Choroid plexus epithelial cell (primary cell): ENCODE measurements around the gene LYST.
A peak's percentile ranks its signal among the peaks of the same experiment; 100 is the strongest.

Experiments used
- DNase-seq: peaks from one replicate; pipeline ENCODE4 v3.0.0-alpha.2; 2010; ENCODE audit warnings: low read depth
- H3K4me3 ChIP-seq: 2 replicates; pipeline ENCODE4 v1.5.1; 2011; ENCODE audit warnings: low read depth, mild to moderate bottlenecking, control low read depth, low read length, moderate library complexity
- CTCF ChIP-seq: conservative IDR thresholded peaks from 2 replicates; pipeline ENCODE4 v1.5.1; 2011; ENCODE audit warnings: low read depth, mild to moderate bottlenecking, control low read depth, inconsistent platforms, low read length, moderate library complexity

The LYST gene

GRCh38 chr1:235865565-235866204 lies 1.0 kb downstream of the LYST start:
- peak overlapping the region; percentile 79 for H3K4me3 ChIP-seq
- no peak for DNase-seq
- TF ChIP-seq CTCF = no peak

- no peak for TF ChIP-seq CTCF
- H3K4me3 ChIP-seq = peak overlapping the region; percentile 12
- peak; percentile 14 for DNase-seq
Measured at GRCh38 chr1:235864931-235865525, 1.7 kb downstream of the LYST start.

- DNase-seq = no peak
- no peak for TF ChIP-seq CTCF
- no peak overlapping the region for H3K4me3 ChIP-seq
Measured at GRCh38 chr1:235864469-235864868, 2.2 kb downstream of the LYST start.

GRCh38 chr1:235863699-235864093 lies 3.0 kb downstream of the LYST start:
- no peak for DNase-seq

GRCh38 chr1:235861857-235862256 lies 4.8 kb downstream of the LYST start:
- no peak for TF ChIP-seq CTCF
- no peak for DNase-seq
- no peak overlapping the region for H3K4me3 ChIP-seq

More at GRCh38 chr1:235863699-235864093, 3.0 kb downstream of the LYST start:
- H3K4me3 ChIP-seq = no peak overlapping the region
- TF ChIP-seq CTCF = no peak

GRCh38 chr1:235860829-235861228 lies 5.9 kb downstream of the LYST start:
- TF ChIP-seq CTCF = no peak
- H3K4me3 ChIP-seq = no peak overlapping the region
- no peak for DNase-seq

- no peak for DNase-seq
- TF ChIP-seq CTCF = no peak
- no peak overlapping the region for H3K4me3 ChIP-seq
Measured at GRCh38 chr1:235859789-235860188, 6.9 kb downstream of the LYST start.
